Measurements from ENCODE around the gene LHPP. TPM values are rescaled to one million over a fixed set of nuclear protein-coding genes. Genes with fewer than 3 reads are reported as not detected.
"Not testable (repeated sequence)": the region's sequence is repeated elsewhere in the genome, so short reads cannot be mapped to it uniquely, and the experiment has no call there.

LHPP gene
- total RNA-seq, 1 donor from 2014 or later, result 18.8 TPM

DNA sequence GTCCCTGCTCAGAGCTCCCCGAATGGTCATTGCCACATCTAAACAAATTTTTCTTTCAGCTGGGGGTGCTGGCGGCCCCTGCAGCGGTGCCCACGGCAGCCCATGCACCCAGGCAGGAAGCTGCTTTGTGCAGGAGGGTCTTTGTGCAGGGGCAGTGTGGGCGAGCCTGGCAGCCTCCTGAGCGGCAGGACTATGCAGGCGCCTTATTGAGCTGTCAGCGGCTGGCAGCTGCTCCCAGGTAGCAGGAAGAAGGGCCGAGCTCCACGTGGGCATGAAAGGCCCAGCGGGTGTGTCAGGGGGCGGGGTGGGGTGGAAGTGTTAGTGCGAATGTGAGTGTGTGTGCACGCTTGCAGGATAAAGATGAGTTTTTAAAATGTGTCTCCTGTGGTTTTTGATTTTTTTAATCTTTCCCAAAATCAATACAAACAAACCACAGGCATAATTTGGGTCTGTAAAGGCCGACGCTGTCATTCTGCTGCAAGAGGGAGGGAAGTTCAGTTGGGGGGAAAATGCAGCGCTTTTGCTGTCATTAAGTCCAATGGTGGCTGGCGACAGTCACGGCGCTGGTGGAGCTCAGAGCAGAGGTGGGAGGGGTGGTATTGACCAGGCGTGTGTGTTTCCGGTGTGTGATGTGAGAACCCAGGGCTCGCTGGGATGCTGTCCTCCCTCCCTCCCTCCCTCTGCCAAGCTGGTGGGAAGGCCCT, 83.9 kb downstream of the LHPP start:
- Mint-ChIP-seq H3K4me1 (ENCODE audit: unreplicated experiment) (no peaks in the 10 kb centered on the region), H3K4me3 (ENCODE audit: unreplicated experiment) (no peak overlapping the region), H3K27ac (ENCODE audit: unreplicated experiment) (no peak overlapping the region), H3K27me3 (ENCODE audit: unreplicated experiment) (peaks cover 2% of the 10 kb centered on the region), H3K36me3 (ENCODE audit: unreplicated experiment) (no peaks in the 10 kb centered on the region), H3K9me3 (ENCODE audit: unreplicated experiment) (no peaks in the 10 kb centered on the region)
- TF ChIP-seq, protein P1, sequence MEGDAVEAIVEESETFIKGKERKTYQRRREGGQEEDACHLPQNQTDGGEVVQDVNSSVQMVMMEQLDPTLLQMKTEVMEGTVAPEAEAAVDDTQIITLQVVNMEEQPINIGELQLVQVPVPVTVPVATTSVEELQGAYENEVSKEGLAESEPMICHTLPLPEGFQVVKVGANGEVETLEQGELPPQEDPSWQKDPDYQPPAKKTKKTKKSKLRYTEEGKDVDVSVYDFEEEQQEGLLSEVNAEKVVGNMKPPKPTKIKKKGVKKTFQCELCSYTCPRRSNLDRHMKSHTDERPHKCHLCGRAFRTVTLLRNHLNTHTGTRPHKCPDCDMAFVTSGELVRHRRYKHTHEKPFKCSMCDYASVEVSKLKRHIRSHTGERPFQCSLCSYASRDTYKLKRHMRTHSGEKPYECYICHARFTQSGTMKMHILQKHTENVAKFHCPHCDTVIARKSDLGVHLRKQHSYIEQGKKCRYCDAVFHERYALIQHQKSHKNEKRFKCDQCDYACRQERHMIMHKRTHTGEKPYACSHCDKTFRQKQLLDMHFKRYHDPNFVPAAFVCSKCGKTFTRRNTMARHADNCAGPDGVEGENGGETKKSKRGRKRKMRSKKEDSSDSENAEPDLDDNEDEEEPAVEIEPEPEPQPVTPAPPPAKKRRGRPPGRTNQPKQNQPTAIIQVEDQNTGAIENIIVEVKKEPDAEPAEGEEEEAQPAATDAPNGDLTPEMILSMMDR (IDR thresholded peaks at IDR 0.05), result no peak
- no peak for DNase-seq (ENCODE audit: extremely low spot score, unreplicated experiment)

DNA sequence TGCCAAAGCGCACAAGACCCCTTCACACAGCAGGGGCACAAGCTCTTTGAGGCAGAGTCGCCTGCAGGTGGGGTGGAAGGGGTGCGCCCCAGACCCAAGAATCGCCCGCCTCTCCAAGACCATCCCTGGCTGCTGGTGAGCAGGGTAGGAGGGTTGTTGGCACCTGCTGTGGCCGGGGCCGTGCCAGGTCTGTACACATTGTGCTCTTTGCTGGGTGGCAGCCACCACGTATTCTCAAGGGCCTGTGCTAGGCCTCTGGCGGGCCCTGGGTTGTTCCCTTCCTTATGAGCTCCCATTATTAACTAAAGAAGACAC, 84.4 kb downstream of the LHPP start:
- no peaks in the 10 kb centered on the region for H3K36me3 Mint-ChIP-seq (ENCODE audit: unreplicated experiment)
- no peak overlapping the region for H3K4me3 Mint-ChIP-seq (ENCODE audit: unreplicated experiment)
- H3K4me1 Mint-ChIP-seq (ENCODE audit: unreplicated experiment), result no peaks in the 10 kb centered on the region
- no peak for DNase-seq (ENCODE audit: extremely low spot score, unreplicated experiment)
- peaks cover 2% of the 10 kb centered on the region for H3K27me3 Mint-ChIP-seq (ENCODE audit: unreplicated experiment)
- no peak overlapping the region for H3K27ac Mint-ChIP-seq (ENCODE audit: unreplicated experiment)
- TF ChIP-seq, protein P1 (IDR thresholded peaks at IDR 0.05), result no peak
- no peaks in the 10 kb centered on the region for H3K9me3 Mint-ChIP-seq (ENCODE audit: unreplicated experiment)

DNA sequence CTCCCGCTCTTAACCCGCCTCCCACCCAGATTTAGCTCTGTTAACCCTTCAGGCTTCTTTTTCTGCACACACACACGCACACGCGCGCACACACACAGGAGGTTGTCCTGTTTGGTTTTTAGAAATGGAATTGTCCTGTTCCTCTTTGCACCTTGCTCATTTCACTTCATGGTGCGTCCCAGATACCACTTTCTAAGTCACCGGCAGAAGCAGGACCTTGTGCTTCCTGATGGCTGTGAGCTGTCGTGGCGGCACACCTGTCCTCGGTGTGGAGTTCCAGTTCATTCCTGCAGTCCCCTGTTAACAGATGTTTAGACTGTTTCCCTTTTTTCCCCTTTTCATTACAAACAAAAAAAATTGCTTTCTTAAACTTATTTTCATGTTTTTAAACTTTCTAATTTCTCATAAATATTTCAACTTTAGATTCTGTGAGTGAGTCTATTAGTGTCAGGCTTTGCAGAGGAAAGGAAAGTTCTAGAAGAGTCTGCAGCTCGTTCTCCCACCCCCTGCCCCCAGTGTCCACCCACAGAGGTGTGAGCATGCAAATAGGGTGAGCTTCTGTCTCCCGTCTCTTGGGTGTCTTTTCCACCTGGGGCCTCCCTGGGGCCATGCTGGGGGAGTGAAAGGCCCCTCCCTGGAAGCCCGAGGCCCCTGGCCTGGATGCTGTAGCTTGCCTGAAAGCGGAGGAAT, 85.5 kb downstream of the LHPP start:
- Mint-ChIP-seq H3K36me3 (ENCODE audit: unreplicated experiment) (no peaks in the 10 kb centered on the region), H3K4me1 (ENCODE audit: unreplicated experiment) (no peaks in the 10 kb centered on the region), H3K9me3 (ENCODE audit: unreplicated experiment) (no peaks in the 10 kb centered on the region), H3K27me3 (ENCODE audit: unreplicated experiment) (peaks cover 2% of the 10 kb centered on the region), H3K27ac (ENCODE audit: unreplicated experiment) (no peak overlapping the region), H3K4me3 (ENCODE audit: unreplicated experiment) (no peak overlapping the region)
- TF ChIP-seq, protein P1 (IDR thresholded peaks at IDR 0.05), result no peak
- no peak for DNase-seq (ENCODE audit: extremely low spot score, unreplicated experiment)

DNA sequence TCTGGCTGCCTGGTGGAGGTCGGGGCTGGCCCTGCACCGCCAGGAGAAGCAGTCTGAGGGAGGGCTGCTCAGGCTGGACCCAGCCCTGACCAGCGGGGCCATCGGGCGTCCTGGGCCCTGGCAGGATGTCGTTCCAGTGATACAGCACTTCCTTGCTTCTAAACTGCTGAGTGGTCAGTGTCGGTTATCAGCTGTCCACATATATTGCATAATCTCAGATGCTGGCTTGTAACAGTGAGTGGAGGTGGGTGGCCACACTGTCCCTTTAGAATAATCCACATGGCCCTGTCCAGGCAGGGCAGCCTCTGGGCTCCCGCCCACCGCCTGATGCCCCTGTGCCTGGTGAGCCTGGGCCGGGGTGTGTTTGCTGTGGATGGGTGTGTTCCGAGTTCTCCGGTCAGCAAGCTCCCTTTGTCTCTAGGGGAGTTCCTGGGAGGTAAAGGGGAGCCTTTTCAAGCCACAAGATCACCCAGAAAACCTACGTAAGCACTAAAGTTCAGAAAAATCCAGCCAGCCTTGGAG, 86.1 kb downstream of the LHPP start:
- H3K36me3 Mint-ChIP-seq (ENCODE audit: unreplicated experiment), result no peaks in the 10 kb centered on the region
- H3K4me1 Mint-ChIP-seq (ENCODE audit: unreplicated experiment), result no peaks in the 10 kb centered on the region
- H3K9me3 Mint-ChIP-seq (ENCODE audit: unreplicated experiment), result no peaks in the 10 kb centered on the region
- H3K27ac Mint-ChIP-seq (ENCODE audit: unreplicated experiment), result no peak overlapping the region
- TF ChIP-seq, protein P1 (IDR thresholded peaks at IDR 0.05), result no peak
- H3K4me3 Mint-ChIP-seq (ENCODE audit: unreplicated experiment), result no peak overlapping the region
- H3K27me3 Mint-ChIP-seq (ENCODE audit: unreplicated experiment), result peaks cover 2% of the 10 kb centered on the region
- no peak for DNase-seq (ENCODE audit: extremely low spot score, unreplicated experiment)

DNA sequence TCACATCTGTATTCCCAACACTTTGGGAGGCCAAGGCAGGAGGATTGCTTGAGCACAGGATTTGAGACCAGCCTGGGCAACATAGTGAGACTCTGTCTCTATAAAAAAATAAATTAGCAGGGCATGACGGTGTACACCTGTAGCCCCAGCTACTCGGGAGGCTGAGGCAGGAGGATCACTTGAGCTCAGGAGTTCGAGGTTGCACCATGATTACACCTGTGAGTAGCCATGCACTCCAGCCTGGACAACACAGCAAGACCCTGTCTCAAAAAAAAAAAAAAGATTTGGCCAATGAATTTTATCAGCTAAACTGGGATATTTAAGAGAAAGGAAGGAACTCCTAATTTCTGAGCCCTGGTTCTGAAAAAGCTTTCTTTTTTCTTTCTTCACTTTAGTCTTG, 87.5 kb downstream of the LHPP start:
- not testable (repeated sequence) for H3K27ac Mint-ChIP-seq (ENCODE audit: unreplicated experiment); H3K4me3 Mint-ChIP-seq (ENCODE audit: unreplicated experiment); H3K36me3 Mint-ChIP-seq (ENCODE audit: unreplicated experiment); H3K4me1 Mint-ChIP-seq (ENCODE audit: unreplicated experiment); H3K9me3 Mint-ChIP-seq (ENCODE audit: unreplicated experiment); DNase-seq (ENCODE audit: extremely low spot score, unreplicated experiment); H3K27me3 Mint-ChIP-seq (ENCODE audit: unreplicated experiment)

Data from osteocyte (in vitro differentiated cells).